Activated T-cell treated with anti-CD3 and anti-CD28 coated beads, Interleukin-2, amount 50 U/mL, for 72 hours (primary cell): ENCODE results near the gene ZNF653. TPM values are rescaled to one million over a fixed set of nuclear protein-coding genes. Genes with fewer than 3 reads are reported as not detected.
"Not testable (repeated sequence)": the region's sequence is repeated elsewhere in the genome, so short reads cannot be mapped to it uniquely, and the experiment has no call there.

Source experiments
- ATAC-seq, 2 donors: fragments of 150-1000 bp; cut with Tn5 transposase; replicated peaks in 1 of 2; 2 replicates each; pipeline ENCODE4 v1.10.0; 2021; ENCODE audit warnings: moderate library complexity in 2 of 2, mild to moderate bottlenecking in 1 of 2
- DNase-seq, 2 donors: peaks; one replicate each; pipeline ENCODE4 v3.0.0; 2021 to 2022; ENCODE audit warnings: mixed read lengths in 1 of 2
- H3K27ac Mint-ChIP-seq: one replicate; pipeline ENCODE4 v1.8.0; 2022; ENCODE audit warnings: mild to moderate bottlenecking, moderate library complexity, mixed read lengths
- H3K27me3 Mint-ChIP-seq: one replicate; pipeline ENCODE4 v1.8.0; 2022; ENCODE audit warnings: low read depth, mixed read lengths
- H3K36me3 Mint-ChIP-seq, 2 donors: one replicate each; pipeline ENCODE4 v1.8.0; 2022; ENCODE audit warnings: mixed read lengths in 2 of 2, mild to moderate bottlenecking in 1 of 2; ENCODE audit not compliant: insufficient read depth in 2 of 2
- H3K4me1 Mint-ChIP-seq: one replicate; pipeline ENCODE4 v1.8.0; 2022; ENCODE audit warnings: low read depth, mixed read lengths
- H3K4me3 Mint-ChIP-seq, 2 donors: one replicate each; pipeline ENCODE4 v1.8.0; 2022; ENCODE audit warnings: mild to moderate bottlenecking in 2 of 2, mixed read lengths in 2 of 2, moderate library complexity in 2 of 2
- H3K9me3 Mint-ChIP-seq, 2 donors: one replicate each; pipeline ENCODE4 v1.8.0; 2022; ENCODE audit warnings: mixed read lengths in 2 of 2
- total RNA-seq, 2 donors: library from RNA; stranded (reverse); gene quantifications; one replicate each; pipeline ENCODE4 v1.2.3, GENCODE V29; 2022

The ZNF653 gene
- total RNA-seq, 2 donors from 2014 or later, result 10.5 to 12.3 TPM

DNA sequence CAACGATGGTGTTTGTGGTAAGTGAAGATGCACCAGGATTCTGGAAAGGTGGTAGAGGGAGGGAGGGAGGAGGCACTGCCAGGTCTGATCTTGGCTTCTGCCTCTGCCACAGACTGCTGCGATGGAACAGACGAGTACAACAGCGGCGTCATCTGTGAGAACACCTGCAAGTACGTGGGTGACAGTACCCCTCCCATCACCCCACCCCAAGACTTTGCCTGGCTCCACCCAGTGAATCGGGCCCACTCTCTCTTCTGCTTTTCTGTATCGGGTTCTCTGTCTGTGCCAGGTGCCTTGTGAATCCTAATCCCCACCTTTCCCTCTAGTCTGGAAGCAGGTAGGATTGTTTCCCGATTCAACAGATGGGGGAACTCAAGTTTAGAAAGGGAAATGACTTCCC is 67.7 kb downstream of the ZNF653 start:
- peak overlapping the region; percentile 58 to 72 for H3K4me3 Mint-ChIP-seq

DNA sequence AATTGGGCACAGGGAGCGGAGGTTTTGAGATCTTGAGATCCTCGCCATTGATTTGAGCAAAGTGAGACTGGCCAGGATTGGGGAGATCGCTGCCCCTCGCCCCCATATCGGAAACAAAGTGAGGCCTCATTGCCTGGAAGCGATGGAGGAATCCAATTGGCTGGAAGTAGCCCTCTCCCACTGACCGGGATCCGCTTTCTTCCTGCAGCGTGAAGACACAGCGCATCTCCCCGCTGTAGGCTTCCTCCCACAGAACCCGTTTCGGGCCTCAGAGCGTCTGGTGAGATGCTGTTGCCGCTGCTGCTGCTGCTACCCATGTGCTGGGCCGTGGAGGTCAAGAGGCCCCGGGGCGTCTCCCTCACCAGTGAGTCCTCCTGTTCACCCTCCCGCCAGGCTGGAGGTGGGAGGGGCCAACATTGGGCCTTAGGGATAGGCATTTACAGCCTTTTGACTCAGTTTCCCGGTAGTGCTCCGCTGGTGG is 69.8 kb downstream of the ZNF653 start:
- Mint-ChIP-seq H3K27ac (peak overlapping the region; percentile 98), H3K4me3 (peak overlapping the region; percentile 99 to 100), H3K36me3 (peaks cover 8 to 11% of the 10 kb centered on the region in 2 donors), H3K4me1 (peaks cover 31% of the 10 kb centered on the region), H3K27me3 (no peaks in the 10 kb centered on the region), H3K9me3 (no peaks in the 10 kb centered on the region)
- ATAC-seq (no peak), DNase-seq (no peak)

More for the DNA sequence above, 67.7 kb downstream of the ZNF653 start:
- H3K9me3 Mint-ChIP-seq, result no peaks in the 10 kb centered on the region
- H3K27ac Mint-ChIP-seq, result no peak overlapping the region
- DNase-seq, result no peak
- no peaks in the 10 kb centered on the region for H3K27me3 Mint-ChIP-seq
- no peak for ATAC-seq
- peaks cover 35% of the 10 kb centered on the region for H3K4me1 Mint-ChIP-seq
- H3K36me3 Mint-ChIP-seq, result peaks cover 11 to 13% of the 10 kb centered on the region in 2 donors

DNA sequence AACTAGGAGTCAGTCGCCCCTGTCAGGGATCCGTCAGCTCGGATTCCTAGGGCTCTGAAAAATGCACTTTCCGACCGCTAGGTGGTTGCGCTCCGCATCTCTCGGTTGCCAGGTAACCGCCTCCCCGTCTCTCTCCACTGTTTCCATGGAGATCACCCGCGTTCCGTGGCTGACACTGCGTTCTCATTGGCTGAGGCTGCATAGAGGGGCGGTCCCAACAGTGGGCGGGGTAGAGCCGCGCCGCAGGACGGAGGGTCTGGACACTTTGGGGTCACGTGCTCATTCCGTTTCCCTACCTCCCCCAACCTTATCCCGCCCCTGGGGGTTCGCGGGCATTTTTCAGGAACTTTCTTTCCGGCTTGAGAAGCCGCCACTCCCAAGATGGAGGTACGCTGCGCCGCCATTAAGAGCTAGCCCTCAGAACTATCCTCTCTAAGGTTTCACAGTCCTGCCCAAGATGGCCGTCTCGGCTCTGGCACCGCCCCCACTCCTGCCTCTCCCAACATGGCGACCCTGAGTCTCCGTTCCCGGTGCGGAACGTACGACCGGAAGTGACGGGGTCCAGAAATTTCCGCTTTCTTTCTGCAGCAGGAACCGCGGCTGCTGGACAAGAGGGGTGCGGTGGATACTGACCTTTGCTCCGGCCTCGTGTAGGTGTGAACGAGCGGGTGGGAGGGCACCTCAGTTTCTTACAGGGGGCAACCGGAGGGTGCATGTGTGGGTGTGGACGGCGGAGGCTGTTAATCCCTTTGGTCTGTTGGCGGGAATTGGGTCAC is 70.4 kb downstream of the ZNF653 start, which contains the start of the genes ODAD3 and PRKCSH:
ODAD3 (minus strand) TSS at position 65 of the 776 bp plus-strand sequence. CDS start 105 bp downstream, outside the sequence.
PRKCSH (plus strand) TSS at position 579 of the 776 bp plus-strand sequence. CDS start 483 bp downstream, outside the sequence.
- peak; percentile 94 for ATAC-seq
- H3K27me3 Mint-ChIP-seq, result no peaks in the 10 kb centered on the region
- peaks cover 6 to 11% of the 10 kb centered on the region in 2 donors for H3K36me3 Mint-ChIP-seq
- no peaks in the 10 kb centered on the region for H3K9me3 Mint-ChIP-seq
- peak; percentile 98 to 99 for DNase-seq
- peaks cover 31% of the 10 kb centered on the region for H3K4me1 Mint-ChIP-seq
- H3K27ac Mint-ChIP-seq, result peak within 1 kb of the TSS; percentile 98
- peak within 1 kb of the TSS; percentile 99 to 100 for H3K4me3 Mint-ChIP-seq

GRCh38 chr19:11434703-11435056 is 71.0 kb downstream of the ZNF653 start:
- no peaks in the 10 kb centered on the region for H3K9me3 Mint-ChIP-seq
- H3K36me3 Mint-ChIP-seq, result peaks cover 6 to 11% of the 10 kb centered on the region in 2 donors
- H3K4me1 Mint-ChIP-seq, result peaks cover 31% of the 10 kb centered on the region
- H3K4me3 Mint-ChIP-seq, result peak overlapping the region; percentile 99 to 100
- no peaks in the 10 kb centered on the region for H3K27me3 Mint-ChIP-seq
- peak; percentile 18 to 20 for ATAC-seq
- DNase-seq, result no peak
- H3K27ac Mint-ChIP-seq, result no peak overlapping the region

GRCh38 chr19:11433526-11433925 is 72.1 kb downstream of the ZNF653 start:
- ATAC-seq, H3K4me3 Mint-ChIP-seq, H3K27ac Mint-ChIP-seq, H3K9me3 Mint-ChIP-seq, H3K27me3 Mint-ChIP-seq, DNase-seq: not testable (repeated sequence)
- Mint-ChIP-seq H3K36me3 (peaks cover 6 to 10% of the 10 kb centered on the region in 2 donors), H3K4me1 (peaks cover 31% of the 10 kb centered on the region)

Other genes starting within 250 kb of the ZNF653 start
- gene DOCK6, start 243.3 kb downstream of the ZNF653 start, total RNA-seq, result 1 to 10 TPM; 8.4 to 9.1 TPM
- gene TSPAN16, start 209.7 kb downstream of the ZNF653 start, total RNA-seq, result not detected
- gene RAB3D, start 166.2 kb downstream of the ZNF653 start, total RNA-seq, result 10 to 100 TPM; 13.3 to 16.8 TPM
- 10 to 100 TPM; 60.4 to 64.7 TPM for gene TMEM205, start 159.6 kb downstream of the ZNF653 start, total RNA-seq
- 10 to 100 TPM; 27.9 to 30.7 TPM for gene CCDC159, start 159.3 kb downstream of the ZNF653 start, total RNA-seq
- gene PLPPR2, start 150.4 kb downstream of the ZNF653 start, total RNA-seq, result 1 to 10 TPM; 6.9 to 9.7 TPM
- 1 to 10 TPM; 1.9 to 2.6 TPM for gene SWSAP1, start 131.2 kb downstream of the ZNF653 start, total RNA-seq
- 10 to 100 TPM in 1 of 2 donors, 1 to 10 TPM in 1; 9.6 to 11.1 TPM for gene EPOR, start 121.5 kb downstream of the ZNF653 start, total RNA-seq
- gene RGL3, start 86.5 kb downstream of the ZNF653 start, total RNA-seq, result not detected
- under 1 TPM; 0.16 to 0.50 TPM for gene ODAD3, start 70.7 kb downstream of the ZNF653 start, total RNA-seq
- gene PRKCSH, start 70.2 kb downstream of the ZNF653 start, total RNA-seq, result 100 to 1,000 TPM; 253 to 266 TPM
- gene ELAVL3, start 24.8 kb downstream of the ZNF653 start, total RNA-seq, result under 1 TPM in 1 of 2 donors, not detected in 1; 0.48 TPM
- 10 to 100 TPM; 35.7 to 44.0 TPM for gene ECSIT, start 23.3 kb upstream of the ZNF653 start, total RNA-seq
- gene CNN1, start 33.0 kb upstream of the ZNF653 start, total RNA-seq, result not detected
- 10 to 100 TPM; 50.8 to 50.9 TPM for gene ELOF1, start 53.4 kb upstream of the ZNF653 start, total RNA-seq
- 10 to 100 TPM; 22.9 to 31.5 TPM for gene ACP5, start 71.8 kb upstream of the ZNF653 start, total RNA-seq
- 1 to 10 TPM; 8.1 to 8.5 TPM for gene ZNF627, start 91.6 kb upstream of the ZNF653 start, total RNA-seq
- 1 to 10 TPM; 1.4 to 3.3 TPM for gene ZNF823, start 233.1 kb upstream of the ZNF653 start, total RNA-seq